A204.1 (cell line): ENCODE data around the gene KIAA0825.
"Not testable (repeated sequence)": the region's sequence is repeated elsewhere in the genome, so short reads cannot be mapped to it uniquely, and the experiment has no call there.

Experiments
- FAIRE-seq: peaks from 2 replicates; lab custom pipeline; 2012; peaks lifted over from hg19 to GRCh38; lab: Jason Lieb, UNC

KIAA0825 gene

GRCh38 chr5:94170158-94170557, 448.2 kb downstream of the KIAA0825 start:
- not testable (repeated sequence) for FAIRE-seq

GRCh38 chr5:94168151-94168550, 450.3 kb downstream of the KIAA0825 start:
- FAIRE-seq = no peak

GRCh38 chr5:94161801-94162200, 456.6 kb downstream of the KIAA0825 start:
- no peak for FAIRE-seq

GRCh38 chr5:94159144-94159543, 459.3 kb downstream of the KIAA0825 start:
- no peak for FAIRE-seq

- no peak for FAIRE-seq
These were observed 460.5 kb downstream of the KIAA0825 start for GRCh38 chr5:94157704-94158539.

GRCh38 chr5:94154672-94155071, 463.7 kb downstream of the KIAA0825 start:
- FAIRE-seq = no peak

- peak; percentile 74 for FAIRE-seq
These were observed 464.5 kb downstream of the KIAA0825 start for GRCh38 chr5:94153736-94154450.

GRCh38 chr5:94143621-94144020, 474.8 kb downstream of the KIAA0825 start:
- not testable (repeated sequence) for FAIRE-seq

- no peak for FAIRE-seq
These were observed 478.1 kb downstream of the KIAA0825 start for GRCh38 chr5:94140300-94140699.

- FAIRE-seq = no peak
These were observed 488.3 kb downstream of the KIAA0825 start for GRCh38 chr5:94130077-94130476.

- no peak for FAIRE-seq
These were observed 493.3 kb downstream of the KIAA0825 start for GRCh38 chr5:94125107-94125506.

GRCh38 chr5:94116317-94116716, 502.1 kb downstream of the KIAA0825 start:
- not testable (repeated sequence) for FAIRE-seq

- FAIRE-seq = no peak
These were observed 505.3 kb downstream of the KIAA0825 start for GRCh38 chr5:94113087-94113486.

- FAIRE-seq = peak; percentile 97
These were observed 507.0 kb downstream of the KIAA0825 start for GRCh38 chr5:94111209-94112004.

GRCh38 chr5:94103514-94104245, 514.7 kb downstream of the KIAA0825 start:
- FAIRE-seq = peak; percentile 23
